Renal pelvis (tissue), 3 donors: ENCODE measurements around the gene DDX43. TPM values are rescaled to one million over a fixed set of nuclear protein-coding genes. Genes with fewer than 3 reads are reported as not detected.

Source experiments
- polyA plus RNA-seq, 3 donors: library from polyadenylated mRNA; unstranded; fragments of 120-200 nt; gene quantifications; one replicate each; pipeline ENCODE4 v1.2.1, GENCODE V29; 2013; ENCODE audit not compliant: insufficient read length in 3 of 3

The DDX43 gene
- polyA plus RNA-seq, 3 donors: 0.21 to 0.92 (median 0.67) TPM

Other genes starting within 250 kb of the DDX43 start
- under 1 TPM in 2 of 3 donors, not detected in 1; 0.27 to 0.79 TPM for gene KHDC1L, start 169.3 kb upstream of the DDX43 start, polyA plus RNA-seq
- 10 to 100 TPM in 2 of 3 donors, 1 to 10 TPM in 1; 8.5 to 11.0 (median 10.8) TPM for gene KHDC1, start 131.6 kb upstream of the DDX43 start, polyA plus RNA-seq
- not detected for gene DPPA5, start 40.6 kb upstream of the DDX43 start, polyA plus RNA-seq
- gene KHDC3L, start 32.2 kb upstream of the DDX43 start, polyA plus RNA-seq: under 1 TPM in 1 of 3 donors, not detected in 2; 0.09 TPM
- under 1 TPM in 2 of 3 donors, not detected in 1; 0.16 to 0.79 TPM for gene OOEP, start 24.9 kb upstream of the DDX43 start, polyA plus RNA-seq
- gene CGAS, start 57.5 kb downstream of the DDX43 start, polyA plus RNA-seq: 1 to 10 TPM; 2.5 to 3.8 (median 3.1) TPM
- gene MTO1, start 66.9 kb downstream of the DDX43 start, polyA plus RNA-seq: 10 to 100 TPM; 26.1 to 33.2 (median 31.1) TPM
- over 10,000 TPM; 18,033 to 19,623 (median 18,240) TPM for gene EEF1A1, start 126.2 kb downstream of the DDX43 start, polyA plus RNA-seq